ENCODE measurements around the gene TMC6.

DNA sequence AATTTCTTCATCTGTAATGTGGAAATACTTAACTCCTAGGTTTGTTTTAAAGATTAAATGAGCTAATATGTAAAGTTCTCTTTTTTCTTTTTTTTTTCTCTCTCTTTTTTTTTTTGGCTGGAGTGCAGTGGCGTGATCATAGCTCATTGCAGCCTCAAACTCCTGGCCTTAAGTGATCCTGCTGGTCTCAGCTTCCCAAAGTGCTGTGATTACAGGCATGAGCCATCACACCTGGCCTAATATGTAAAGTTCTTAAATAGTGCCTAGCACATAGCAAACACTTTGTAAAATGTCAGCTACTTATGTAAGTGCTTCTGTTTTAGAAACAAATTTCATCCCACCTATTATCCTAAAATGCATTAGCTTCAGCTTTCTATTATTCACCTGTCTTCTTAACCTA is 40.0 kb downstream of the TMC6 start:
- TF ChIP-seq, protein P1, sequence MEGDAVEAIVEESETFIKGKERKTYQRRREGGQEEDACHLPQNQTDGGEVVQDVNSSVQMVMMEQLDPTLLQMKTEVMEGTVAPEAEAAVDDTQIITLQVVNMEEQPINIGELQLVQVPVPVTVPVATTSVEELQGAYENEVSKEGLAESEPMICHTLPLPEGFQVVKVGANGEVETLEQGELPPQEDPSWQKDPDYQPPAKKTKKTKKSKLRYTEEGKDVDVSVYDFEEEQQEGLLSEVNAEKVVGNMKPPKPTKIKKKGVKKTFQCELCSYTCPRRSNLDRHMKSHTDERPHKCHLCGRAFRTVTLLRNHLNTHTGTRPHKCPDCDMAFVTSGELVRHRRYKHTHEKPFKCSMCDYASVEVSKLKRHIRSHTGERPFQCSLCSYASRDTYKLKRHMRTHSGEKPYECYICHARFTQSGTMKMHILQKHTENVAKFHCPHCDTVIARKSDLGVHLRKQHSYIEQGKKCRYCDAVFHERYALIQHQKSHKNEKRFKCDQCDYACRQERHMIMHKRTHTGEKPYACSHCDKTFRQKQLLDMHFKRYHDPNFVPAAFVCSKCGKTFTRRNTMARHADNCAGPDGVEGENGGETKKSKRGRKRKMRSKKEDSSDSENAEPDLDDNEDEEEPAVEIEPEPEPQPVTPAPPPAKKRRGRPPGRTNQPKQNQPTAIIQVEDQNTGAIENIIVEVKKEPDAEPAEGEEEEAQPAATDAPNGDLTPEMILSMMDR (IDR thresholded peaks at IDR 0.05) = no peak
- TF ChIP-seq POLR2AphosphoS5 (IDR thresholded peaks at IDR 0.05) = no peak
- TF ChIP-seq POLR2A (IDR thresholded peaks at IDR 0.05) = no peak
